ENCODE data around the gene SPIB.
A peak's percentile ranks its signal among the peaks of the same experiment; 100 is the strongest.

The SPIB gene

GRCh38 chr19:50383001-50383851 is 35.5 kb upstream of the SPIB start:
- TF ChIP-seq ZFP3 (CRISPR knock-in tag; IDR thresholded peaks at IDR 0.05) = no peak
- no peak for TF ChIP-seq ARNTL (CRISPR knock-in tag; IDR thresholded peaks at IDR 0.05; ENCODE audit: borderline replicate concordance, low read depth)
- TF ChIP-seq SNAI2 (CRISPR knock-in tag; IDR thresholded peaks at IDR 0.05) = no peak
- no peak for TF ChIP-seq ESRRG (CRISPR knock-in tag; IDR thresholded peaks at IDR 0.05)
- no peak for TF ChIP-seq PPARA (CRISPR knock-in tag; IDR thresholded peaks at IDR 0.05; ENCODE audit: borderline replicate concordance)
- no peak for TF ChIP-seq OSR1 (CRISPR knock-in tag; IDR thresholded peaks at IDR 0.05)
- no peak for ATAC-seq

- TF ChIP-seq CSDC2 (CRISPR knock-in tag; IDR thresholded peaks at IDR 0.05) = no peak
- no peak for TF ChIP-seq PPARA (CRISPR knock-in tag; IDR thresholded peaks at IDR 0.05; ENCODE audit: borderline replicate concordance)
- peak; percentile 58; the same call in 1 of the 2 replicates for TF ChIP-seq TOX (CRISPR knock-in tag; IDR thresholded peaks at IDR 0.05; ENCODE audit: borderline replicate concordance)
- TF ChIP-seq BACH2 (CRISPR knock-in tag; IDR thresholded peaks at IDR 0.05; ENCODE audit: borderline replicate concordance) = no peak
- 0 out of 2 replicates have a peak, but pooled peaks have one; percentile 26 for TF ChIP-seq RARB (CRISPR knock-in tag; IDR thresholded peaks at IDR 0.05)
- no peak for TF ChIP-seq ESRRG (CRISPR knock-in tag; IDR thresholded peaks at IDR 0.05)
- peak; percentile 81; the same call in 1 of the 2 replicates for TF ChIP-seq GLIS3 (CRISPR knock-in tag; IDR thresholded peaks at IDR 0.05)
- TF ChIP-seq TSHZ2 (CRISPR knock-in tag; IDR thresholded peaks at IDR 0.05) = no peak
- 0 out of 2 replicates have a peak, but pooled peaks have one; percentile 18 for TF ChIP-seq TCF4 (CRISPR knock-in tag; IDR thresholded peaks at IDR 0.05; ENCODE audit: borderline replicate concordance)
- peak; percentile 13; the same call in 1 of the 2 replicates for TF ChIP-seq ZC3H10 (CRISPR knock-in tag; IDR thresholded peaks at IDR 0.05)
- TF ChIP-seq CREB5 (CRISPR knock-in tag; IDR thresholded peaks at IDR 0.05; ENCODE audit: low read depth) = no peak
- TF ChIP-seq ZNF8 (CRISPR knock-in tag; IDR thresholded peaks at IDR 0.05) = no peak
- TF ChIP-seq PATZ1 (CRISPR knock-in tag; IDR thresholded peaks at IDR 0.05; ENCODE audit: borderline replicate concordance) = no peak
- peak; percentile 14; the same call in 1 of the 2 replicates for TF ChIP-seq CSRNP3 (CRISPR knock-in tag; IDR thresholded peaks at IDR 0.05)
- no peak for TF ChIP-seq ZFP30 (CRISPR knock-in tag; IDR thresholded peaks at IDR 0.05)
- no peak for TF ChIP-seq ZNF565 (CRISPR knock-in tag; conservative IDR thresholded peaks at IDR 0.05; ENCODE audit: low read depth)
- TF ChIP-seq ARNTL (CRISPR knock-in tag; IDR thresholded peaks at IDR 0.05; ENCODE audit: borderline replicate concordance, low read depth) = no peak
- TF ChIP-seq ISL1 (CRISPR knock-in tag; IDR thresholded peaks at IDR 0.05) = no peak
- TF ChIP-seq POU6F1 (CRISPR knock-in tag; IDR thresholded peaks at IDR 0.05; ENCODE audit: borderline replicate concordance, low read depth) = no peak
- peak; percentile 88 for ATAC-seq
Observed at GRCh38 chr19:50383852-50384684, 34.7 kb upstream of the SPIB start, which contains the start of gene POLD1. POLD1 (plus strand) TSS chr19:50384347; CDS start chr19:50398852, 14,505 bp downstream.
